HG03378 (cell line): Measurements from ENCODE around the gene LRRC2.

Source experiments
- ATAC-seq: cut with Tn5 transposase; IDR thresholded peaks from one replicate; pipeline ENCODE4 v1.9.1; 2021; ENCODE audit warnings: mild to moderate bottlenecking, moderate library complexity; ENCODE audit not compliant: unreplicated experiment

LRRC2 gene

DNA sequence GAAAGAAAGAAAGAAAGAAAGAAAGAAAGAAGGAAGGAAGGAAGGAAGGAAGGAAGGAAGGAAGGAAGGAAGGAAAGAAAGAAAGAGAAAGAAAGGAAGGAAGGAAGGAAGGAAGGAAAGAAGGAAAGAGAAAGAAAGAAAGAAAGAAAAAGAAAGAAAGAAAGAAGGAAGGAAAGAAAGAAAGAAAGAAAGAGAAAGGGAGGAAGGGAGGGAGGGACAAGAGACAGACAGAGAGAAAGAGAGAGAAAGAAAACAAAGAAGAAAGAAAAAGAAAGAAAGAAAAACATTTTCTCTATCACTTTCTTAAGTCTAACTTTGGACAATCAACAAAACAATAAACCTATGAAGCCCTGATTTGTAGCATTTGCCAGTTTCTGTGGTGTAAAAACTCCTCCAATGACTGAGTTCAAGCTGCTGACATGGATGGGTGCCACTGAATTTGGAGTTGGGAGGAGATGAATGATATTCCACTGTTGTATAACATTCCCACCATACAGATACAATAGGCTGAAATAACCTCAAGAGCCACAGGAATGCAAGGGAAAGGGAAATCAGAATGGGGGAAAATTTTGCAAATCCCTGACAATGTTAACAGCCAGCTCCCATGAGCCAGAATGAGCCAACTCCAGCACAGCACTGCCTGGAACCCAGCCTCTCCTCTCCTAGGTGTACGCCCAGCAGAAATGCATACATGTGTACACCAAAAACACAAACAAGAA, 83.3 kb downstream of the LRRC2 start:
- no peak for ATAC-seq

DNA sequence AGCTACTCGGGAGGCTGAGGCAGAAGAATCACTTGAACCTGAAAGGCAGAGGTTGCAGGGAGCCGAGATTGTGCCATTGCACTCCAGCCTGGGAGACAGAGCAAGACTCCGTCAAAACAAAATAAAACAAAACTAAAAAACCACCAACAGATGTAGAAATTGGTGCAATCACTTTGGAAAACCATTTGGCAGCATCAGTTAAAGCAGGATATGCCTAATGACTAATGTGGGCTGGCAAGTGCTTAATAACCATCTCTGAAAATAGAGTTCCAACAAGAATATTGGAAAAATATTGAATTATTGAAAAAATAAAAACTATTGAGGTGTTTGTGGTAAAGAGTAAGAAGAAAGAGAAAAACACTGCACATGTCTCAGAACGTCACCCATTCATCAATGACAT, 84.5 kb downstream of the LRRC2 start:
- no peak for ATAC-seq

DNA sequence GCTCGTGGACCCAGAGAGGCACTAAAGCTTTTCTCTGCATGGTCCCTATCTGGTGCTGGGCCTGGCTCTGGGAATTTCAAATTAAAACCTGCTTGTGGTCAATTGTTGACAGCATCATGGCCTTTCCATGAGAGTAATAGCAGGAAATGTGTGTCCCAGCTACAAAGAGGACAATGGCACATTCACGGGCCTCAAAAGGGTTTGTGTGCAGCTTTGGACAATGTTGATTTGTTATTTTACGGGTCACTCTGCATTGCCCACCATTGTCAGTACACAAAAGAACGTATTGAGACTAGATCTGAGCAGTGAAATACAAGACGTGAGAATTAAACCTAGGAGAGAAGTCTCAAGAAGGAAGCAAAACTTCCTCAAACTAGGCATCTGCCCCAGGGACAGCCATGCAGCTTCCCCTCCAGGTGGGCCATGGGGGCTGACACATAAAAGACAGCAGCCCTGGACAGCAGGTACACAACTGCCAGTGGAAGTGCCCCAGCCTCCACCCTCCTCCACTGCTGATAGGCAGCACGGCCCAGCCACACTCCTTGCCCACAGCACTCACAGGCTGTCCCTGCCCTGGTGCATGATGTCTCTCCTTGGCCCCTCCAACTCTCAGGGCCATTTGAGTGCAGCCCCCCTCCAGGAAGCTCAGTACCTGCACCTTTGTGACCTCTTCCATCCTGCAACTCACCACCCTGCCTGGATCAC, 85.5 kb downstream of the LRRC2 start:
- no peak for ATAC-seq

DNA sequence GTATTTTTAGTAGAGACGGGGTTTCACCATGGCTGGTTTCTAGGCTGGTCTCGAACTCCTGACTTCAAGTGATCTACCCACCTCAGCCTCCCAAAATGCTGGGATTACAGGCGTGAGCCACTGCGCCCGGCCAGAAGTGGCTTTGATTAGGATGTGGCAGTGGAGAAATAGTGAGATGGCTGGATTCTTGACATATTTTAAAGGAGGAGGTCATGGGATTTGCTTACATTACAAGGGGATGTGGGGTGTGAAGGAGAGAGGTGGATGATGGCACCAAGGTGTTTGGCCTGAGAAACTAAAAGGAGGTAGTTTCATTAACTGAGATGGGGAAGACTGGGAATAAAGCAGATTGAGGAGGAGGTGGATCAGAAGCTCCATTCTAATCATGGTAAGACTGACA, 86.4 kb downstream of the LRRC2 start:
- ATAC-seq = no peak

DNA sequence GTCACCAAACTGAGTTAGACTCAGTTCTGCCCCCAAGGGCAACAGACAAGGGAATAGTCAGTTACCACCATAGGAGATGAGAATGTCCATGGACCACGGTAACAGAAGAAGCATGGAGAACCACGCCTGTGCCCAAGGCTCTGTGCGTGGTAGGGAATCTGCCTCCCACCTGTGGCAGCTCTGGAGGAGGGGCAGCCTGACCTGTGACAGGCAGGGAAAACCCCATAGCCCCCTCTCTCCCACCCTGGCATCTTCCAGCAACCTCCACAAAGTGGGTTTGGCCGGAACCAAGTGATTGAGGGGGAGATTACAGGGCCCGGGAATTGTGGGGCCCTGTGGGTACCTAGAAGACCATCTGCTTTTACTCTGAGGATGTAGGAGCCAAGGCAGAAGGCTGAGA, 87.1 kb downstream of the LRRC2 start:
- no peak for ATAC-seq

DNA sequence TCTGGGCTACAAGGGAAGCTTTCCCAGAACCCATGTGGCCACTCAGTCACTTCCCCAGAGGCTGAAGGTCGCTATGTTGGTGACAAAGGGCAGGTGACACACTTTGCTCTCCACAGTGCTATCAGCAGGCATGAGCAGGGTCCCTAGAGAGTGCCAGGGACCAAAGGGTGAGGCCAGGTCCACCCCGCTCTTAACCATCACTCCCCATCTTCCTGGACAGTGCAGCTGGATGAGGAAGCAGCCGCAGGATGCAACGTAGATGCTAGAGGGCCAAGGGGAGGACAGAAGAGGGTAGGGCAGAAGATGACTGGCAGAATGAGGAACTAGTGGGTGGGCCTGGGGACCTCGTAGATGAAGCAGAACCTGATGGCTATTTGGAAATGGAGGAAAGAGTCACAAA, 87.8 kb downstream of the LRRC2 start:
- ATAC-seq = no peak

DNA sequence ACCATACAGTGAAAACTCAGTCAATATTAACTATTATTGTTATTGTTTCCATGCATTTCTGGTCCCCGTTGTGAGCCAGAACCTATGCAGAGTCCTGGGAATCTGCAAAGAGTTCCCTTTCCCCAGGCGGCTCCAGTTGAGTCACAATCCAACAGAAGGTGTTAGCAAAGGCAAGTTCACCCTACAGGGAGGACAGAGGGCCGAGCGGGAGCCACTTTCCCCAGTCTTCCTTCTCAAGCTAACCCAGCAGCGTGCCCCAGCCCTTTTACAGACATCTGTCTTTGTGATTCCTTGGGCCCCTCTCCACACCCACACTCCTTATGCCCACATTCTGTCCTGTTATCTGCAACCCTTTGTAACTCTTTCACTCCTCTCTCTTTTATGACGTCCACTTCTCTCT, 88.3 kb downstream of the LRRC2 start:
- no peak for ATAC-seq

DNA sequence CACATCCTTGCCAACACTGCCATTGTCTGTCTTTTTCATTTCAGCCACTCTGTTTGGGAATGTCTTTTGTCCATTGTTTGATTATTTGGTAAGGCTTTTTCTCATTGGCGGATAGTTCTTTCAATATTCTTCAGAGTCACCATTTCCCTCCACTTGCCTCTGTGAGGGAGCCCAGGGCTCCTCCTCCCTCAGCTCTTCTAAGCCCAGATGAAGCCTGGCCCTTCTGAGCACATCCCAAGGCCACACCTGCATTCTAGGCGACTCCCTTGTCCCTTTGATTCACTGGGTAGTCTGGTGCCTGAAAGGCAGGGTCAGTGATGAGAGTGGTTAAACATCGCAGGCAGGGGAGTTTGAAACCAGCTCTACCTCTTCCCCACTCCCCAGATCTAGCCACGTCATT, 89.0 kb downstream of the LRRC2 start:
- ATAC-seq = no peak

DNA sequence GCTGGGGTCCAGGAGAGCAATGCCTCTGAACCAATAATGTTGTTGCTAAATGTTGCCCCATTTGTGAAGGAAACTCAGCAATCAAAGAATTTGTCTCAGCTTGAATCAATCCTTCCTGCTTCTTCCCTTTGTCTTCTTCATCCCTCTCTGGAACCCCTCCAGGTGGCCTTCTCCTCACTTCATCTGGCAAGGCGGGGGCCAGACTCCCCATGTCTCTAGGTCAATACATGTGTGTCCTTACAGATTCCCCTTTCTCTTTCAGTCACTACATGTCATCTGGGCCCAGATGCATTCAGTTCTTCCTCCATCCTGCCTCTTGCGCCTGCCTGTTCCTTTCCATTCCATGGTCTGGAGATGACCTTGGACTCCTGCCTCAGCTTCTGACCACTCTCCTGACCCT, 93.4 kb downstream of the LRRC2 start:
- no peak for ATAC-seq

DNA sequence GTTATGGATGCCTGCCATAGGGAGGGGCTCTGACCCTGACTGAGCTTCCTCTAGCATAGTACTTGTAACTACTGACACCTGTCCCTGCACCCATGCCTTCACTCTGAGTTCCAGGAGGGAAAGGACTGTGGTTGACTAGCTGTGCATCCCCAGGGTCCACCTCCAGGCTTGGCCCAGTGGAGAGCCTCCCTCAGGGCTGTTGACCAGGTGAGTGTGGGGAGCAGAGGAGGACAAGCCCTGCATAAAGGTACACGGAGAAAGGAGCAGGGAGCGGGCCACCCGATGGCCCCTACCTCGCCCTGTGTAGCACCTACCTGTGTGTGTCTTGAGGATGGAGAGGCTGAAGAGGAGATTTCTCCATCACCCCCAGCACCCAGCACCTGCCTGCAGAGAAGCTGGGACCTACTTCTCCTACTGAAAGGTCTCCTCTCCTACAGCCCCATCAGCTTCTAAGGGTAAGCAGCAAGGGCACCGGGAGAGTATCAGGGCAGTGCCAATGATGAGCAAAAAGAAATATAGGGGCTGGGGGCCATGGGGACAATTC, 94.7 kb downstream of the LRRC2 start:
- ATAC-seq = no peak

DNA sequence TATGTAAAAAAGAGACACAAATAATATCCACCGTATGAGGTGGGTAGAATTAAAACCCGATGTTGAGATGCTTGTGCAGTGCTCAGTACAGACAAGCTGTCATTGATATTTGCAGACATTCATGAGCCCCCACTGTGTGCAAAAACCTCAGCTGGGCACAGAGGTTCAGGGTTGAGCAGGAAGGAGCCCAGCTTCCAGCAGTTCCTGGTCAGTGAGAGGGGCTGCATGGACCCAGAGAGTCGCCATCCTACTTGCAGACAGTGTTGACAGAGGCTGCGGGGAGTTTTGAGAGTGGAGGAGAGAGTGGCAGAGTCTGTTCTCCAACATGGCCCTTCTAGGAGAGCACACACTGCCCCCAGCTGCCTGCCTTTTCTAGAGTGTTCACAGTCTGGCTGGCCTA, 95.3 kb downstream of the LRRC2 start:
- no peak for ATAC-seq

DNA sequence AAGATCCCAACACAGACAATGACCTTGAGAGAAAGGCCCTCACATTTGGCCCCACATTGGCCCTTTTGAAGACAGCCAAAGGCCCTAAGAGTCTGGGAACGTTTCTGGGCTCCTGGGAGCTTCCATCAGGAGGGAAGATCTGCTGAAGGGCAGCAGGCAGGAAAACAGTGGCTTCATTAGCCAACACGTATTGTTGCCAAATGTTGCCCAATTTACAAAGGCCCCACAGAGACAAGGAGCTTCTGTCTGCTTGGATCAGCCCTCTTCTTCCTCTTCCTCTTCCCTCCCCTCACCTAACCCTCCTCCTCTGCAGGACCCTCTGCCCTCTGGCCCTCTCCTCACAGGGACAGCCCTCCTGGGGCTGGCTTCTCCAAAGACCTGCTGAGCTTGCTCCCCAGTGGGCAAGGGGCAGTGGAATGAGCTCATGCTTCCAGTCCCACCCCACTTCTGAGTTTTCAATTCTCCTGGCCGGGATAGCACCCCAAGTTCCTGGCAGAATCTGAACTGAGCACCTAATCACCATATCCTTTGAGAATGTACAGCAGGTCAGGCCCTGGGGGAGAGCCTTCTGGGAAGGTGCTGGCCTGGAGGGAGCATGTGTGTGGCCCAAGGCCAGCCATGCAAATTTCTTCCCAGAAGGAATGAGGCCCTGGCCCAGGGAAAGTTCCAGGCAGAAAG, 96.3 kb downstream of the LRRC2 start:
- ATAC-seq = no peak

DNA sequence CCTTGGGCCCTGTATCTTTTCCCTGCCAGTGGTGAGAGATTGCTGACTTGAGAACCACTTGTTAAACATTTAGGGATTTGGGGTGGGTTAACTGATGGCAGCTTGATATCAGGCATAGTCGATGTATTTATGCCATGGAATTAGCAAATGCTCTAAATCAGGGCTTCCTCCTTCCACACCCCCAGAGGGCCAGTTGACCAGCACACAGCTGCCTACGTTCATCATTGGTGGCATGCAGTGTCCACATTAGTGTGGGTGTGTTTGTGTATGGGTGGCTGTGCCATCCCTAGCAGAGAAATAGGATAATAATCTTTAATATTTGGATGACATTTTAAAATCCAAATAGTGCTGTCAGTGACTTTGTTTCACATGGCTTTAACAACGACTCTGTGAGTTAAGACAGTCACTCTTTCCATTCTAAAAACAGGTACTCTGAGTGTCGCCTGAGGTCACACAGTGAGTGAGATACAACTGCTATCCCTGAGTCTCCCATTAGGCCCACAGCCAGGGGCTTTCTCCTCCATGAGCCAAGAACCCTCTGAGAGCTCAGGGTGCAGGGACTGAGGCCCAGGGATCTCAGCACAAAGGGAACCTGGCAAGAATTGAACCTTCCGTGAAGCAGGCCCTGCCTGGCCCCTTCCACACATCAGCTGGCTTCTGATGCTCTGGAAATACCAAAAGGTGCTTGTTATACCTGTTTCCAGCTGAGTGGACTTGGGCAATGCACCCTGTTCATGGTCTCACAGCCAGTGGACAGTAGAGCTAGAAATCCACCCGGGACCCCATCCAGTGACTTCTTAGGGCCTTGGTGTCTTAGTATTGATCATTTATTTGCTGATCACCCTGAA, 97.1 kb downstream of the LRRC2 start:
- no peak for ATAC-seq

DNA sequence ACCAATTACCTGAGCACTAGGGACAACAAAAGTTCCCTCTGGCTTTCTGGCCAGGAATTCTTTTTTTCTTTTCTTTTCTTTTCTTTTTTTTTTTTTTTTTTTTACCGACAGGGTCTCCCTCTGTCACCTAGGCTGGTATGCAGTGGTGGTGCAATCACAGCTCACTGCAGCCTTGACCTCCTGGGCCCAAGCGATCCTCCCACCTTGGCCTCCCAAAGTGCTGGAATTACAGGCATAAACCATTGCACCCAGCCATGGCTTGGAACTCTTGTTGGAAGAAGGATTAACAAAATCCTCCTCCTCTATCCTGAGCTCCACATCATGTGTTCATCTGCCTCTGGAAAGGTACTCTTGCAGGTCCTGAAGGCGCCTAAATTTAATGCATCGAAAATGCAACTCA, 98.5 kb downstream of the LRRC2 start:
- ATAC-seq = no peak

DNA sequence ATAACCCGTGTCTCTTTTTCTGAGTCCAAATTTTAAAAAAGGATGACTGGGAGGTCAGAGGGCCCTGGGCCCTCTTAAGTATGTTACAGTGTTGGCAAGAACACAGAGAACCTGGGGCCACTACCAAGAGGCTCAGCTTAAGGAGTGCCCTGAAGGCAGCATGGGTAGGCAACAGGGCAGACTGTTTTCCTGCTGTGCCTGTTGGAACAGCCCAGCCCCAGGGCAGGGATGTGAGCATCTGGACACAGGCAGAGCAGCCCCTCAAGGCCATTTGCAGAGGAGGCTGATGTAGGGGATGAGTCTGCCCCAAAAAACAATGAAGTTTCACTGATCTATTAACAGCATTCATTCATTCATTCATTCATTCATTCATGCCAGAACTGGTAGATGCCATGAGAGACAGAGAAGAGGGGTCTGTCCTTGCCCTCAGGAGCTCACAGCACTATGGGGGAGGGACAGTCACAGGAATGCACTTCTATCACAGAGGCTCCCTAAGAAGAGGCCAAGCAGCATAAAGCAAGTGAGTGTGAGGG, 99.2 kb downstream of the LRRC2 start:
- no peak for ATAC-seq

DNA sequence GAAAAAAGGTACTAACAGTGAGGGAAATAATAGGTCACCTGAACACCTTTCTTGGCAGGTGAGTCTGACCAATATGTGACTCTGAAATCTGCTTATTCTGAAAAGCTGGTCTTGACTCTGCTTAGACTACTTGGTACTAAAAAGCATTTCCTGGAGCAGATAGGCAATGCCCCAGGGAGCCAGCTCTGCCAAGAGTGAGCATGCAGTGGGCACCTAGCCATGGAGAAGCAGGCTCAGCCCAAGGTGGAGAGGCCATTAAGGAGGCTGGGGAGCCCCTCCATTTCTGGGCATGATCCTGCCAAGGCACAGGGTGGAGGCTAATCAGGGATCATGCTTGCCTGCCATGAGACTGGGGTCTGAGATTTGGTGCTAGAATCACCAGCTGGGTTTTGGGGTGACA, 99.8 kb downstream of the LRRC2 start:
- no peak for ATAC-seq
